C1 segment of cervical spinal cord (tissue), 14 donors: Measurements from ENCODE around the gene CXCL12.

Experiments used
- DNase-seq, 14 donors: peaks; one replicate each; lab custom pipeline; 2025; lab: John Stamatoyannopoulos, UW

CXCL12 gene

DNA sequence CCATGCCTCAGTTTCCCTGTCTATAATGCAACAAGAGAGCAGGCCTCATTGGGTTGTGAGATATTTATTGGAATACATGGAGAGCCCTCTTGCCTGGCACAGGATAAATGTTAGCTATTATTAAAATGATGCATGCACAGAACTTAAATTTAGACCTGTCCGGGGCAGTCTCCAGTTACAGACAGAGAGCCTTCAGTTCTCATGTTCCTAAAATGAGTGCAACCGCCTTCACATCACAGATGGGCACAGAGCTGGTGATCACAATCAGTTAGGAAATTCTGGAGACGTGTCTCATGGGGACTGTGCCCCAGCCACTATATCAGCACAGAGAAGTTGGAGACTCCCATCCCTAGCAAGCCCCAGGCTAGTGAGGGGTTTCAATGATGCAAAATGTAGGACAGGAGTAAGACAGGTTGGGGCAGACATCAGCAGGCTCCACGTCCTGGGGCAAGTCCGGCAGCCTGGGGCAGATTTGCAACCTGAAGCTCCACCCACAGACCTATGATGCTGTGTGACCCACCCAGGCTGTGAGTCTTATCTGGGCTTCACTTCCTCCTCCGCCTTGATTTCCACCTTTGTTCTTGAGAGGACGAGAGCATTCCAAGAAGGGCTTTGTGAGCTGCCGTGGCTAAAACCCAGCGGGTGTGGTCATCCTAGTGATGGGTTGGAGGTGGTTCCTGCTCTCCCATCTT is 49.4 kb downstream of the CXCL12 start:
- no peak for DNase-seq

DNA sequence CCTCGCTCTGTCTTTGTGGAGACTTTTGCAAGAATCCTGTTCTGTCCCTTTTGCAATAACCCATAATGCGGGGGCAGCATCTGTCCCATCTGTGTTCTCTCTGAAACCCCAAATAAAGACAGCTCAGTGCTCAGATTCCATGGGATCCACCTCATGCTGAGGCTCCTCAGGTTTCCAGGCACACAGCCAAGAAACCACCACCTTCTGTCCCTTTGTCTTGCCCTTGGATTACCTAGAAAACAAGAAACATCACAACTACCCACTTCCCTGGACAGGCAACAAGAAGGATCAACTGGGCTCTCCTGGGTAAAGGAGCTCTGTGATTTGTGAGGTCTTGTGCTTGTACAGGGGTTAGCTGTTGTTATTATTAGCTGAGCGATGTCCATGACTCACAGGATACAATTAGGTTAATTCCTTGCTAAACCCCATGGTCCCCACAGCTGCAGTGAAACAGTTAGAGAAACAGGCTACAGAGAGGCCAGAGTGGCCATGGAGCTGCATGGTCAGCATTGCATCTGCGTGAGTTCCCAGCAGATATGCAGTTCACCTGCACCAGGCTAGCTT is 50.2 kb downstream of the CXCL12 start:
- DNase-seq, result no peak

DNA sequence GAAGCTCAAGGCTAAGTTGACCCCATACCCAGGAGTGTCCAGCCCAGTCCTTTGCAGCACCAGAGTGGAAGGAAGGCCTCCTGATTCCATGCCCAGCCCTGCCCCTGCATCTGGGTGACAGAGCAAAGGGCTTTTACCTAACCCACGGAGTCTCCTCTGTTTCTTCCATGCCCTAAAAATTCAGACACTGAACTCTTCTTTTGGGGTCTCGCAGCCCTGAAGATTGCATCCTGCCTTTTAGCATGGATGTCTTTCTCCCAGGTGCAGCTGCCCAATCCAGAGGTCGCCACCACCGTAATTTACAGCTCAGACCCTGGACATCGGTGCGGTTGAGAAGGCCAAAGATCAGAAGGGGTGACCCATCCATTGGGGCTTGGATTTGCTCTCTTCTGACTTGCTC is 50.8 kb downstream of the CXCL12 start:
- DNase-seq, result no peak

DNA sequence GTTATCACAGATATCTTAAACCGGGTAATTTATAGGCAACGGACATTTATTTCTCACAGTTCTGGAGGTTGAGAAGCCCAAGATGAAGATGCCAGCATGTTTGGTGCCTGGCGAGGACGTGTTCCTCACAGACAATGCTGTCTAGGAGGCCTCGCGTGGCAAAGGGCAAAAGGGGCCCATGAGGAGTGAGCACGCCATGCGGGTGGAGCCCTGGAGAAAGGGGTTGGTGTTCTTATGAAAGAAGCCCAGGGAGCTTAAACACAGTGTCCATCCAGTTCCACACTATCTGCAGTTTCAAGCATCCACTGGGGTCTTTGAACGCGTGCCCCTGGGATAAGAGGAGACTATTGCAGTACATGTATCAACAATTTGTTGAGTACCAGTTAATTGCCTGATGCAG is 51.4 kb downstream of the CXCL12 start:
- no peak for DNase-seq

DNA sequence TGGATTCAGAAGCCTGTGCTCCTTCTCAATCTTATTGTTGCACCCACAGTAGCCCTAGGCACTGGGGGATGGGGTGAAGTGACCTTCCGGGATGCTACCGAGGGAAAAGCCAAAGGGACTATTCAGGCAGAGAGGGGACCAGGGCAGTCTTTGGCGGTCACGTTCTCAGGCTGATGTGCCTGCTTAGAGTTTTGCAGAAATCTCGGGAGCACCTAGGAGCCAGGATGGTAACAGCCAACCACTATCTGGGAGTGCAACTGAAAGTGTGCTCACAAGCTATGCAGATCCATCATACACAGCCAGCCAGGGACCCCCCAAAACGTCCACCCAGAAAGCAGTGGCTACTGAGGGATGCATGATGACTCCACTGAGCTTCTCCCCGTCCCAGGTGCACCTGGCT is 52.4 kb downstream of the CXCL12 start:
- no peak for DNase-seq

DNA sequence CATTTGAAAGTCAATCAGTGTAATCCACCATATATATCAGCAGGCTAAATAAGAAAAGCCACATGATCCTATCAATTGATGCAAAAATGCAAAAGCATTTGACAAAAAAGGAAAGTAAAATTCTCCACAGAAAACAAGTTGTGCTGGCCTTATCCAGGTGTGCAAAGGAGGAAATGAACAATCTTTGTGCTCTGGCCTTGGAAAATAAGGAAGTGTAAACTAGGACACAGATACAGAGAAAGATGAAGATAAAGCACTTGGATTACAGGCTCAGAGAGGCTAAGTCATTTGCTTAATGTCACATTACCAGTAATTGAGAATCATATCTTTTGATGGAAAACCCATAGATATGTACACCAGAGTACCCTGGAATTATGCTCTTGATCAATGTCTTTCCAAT is 54.5 kb downstream of the CXCL12 start:
- DNase-seq, result no peak

DNA sequence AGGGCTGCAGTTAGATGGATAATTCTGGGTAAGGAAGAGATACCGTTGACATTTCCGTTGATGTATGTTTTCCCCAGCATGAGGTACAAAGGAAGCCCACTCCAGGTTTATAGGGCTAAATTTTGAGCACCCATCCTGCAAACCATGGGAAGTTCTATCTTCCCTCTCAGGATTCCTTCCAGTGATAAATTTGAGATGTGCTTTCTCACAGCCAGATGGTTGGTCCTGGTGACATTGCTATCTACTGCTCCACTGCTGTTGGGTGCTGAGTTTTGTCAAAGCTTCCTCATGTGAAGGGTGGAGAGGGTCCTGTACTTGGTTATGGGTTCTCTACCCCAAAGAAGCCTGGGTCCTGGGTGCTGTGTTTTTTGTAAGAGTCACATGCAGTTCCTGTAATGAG is 57.4 kb downstream of the CXCL12 start:
- no peak for DNase-seq
